Measurements from ENCODE around the gene TRIAP1. TPM values are rescaled to one million over a fixed set of nuclear protein-coding genes. Genes with fewer than 3 reads are reported as not detected.

TRIAP1 gene
- total RNA-seq, 1 donor from 2014 or later = 21.1 TPM

DNA sequence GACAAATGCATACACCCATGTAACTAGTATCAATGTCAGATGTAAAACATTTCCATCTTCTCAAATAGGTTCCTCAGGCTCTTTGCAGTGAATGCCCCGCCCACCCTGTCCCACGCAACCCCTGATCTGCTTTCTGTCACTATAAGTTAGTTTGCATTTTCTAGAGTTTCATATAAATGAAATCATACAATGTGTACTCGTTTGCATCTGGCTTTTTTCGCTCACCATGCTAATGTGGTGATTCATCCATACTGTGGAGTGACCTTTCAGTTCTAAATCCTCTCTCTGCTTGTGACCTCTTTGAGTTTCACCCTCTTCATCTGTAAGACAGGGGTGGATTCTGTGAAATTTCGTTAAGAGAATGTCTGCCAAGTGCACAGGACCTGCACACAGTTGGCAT, 46.7 kb downstream of the TRIAP1 start:
- Histone ChIP-seq H3K27me3 (no peaks in the 10 kb centered on the region), H3K4me3 (no peak overlapping the region), H3K4me1 (no peaks in the 10 kb centered on the region), H3K9me3 (no peaks in the 10 kb centered on the region), H3K27ac (no peak overlapping the region), H3K36me3 (no peaks in the 10 kb centered on the region)
- intact Hi-C loops (cut with DNase I) = no loop called here
- DNase-seq = no peak
- ATAC-seq = no peak
- TF ChIP-seq, protein P1, sequence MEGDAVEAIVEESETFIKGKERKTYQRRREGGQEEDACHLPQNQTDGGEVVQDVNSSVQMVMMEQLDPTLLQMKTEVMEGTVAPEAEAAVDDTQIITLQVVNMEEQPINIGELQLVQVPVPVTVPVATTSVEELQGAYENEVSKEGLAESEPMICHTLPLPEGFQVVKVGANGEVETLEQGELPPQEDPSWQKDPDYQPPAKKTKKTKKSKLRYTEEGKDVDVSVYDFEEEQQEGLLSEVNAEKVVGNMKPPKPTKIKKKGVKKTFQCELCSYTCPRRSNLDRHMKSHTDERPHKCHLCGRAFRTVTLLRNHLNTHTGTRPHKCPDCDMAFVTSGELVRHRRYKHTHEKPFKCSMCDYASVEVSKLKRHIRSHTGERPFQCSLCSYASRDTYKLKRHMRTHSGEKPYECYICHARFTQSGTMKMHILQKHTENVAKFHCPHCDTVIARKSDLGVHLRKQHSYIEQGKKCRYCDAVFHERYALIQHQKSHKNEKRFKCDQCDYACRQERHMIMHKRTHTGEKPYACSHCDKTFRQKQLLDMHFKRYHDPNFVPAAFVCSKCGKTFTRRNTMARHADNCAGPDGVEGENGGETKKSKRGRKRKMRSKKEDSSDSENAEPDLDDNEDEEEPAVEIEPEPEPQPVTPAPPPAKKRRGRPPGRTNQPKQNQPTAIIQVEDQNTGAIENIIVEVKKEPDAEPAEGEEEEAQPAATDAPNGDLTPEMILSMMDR (IDR thresholded peaks at IDR 0.05) = no peak

DNA sequence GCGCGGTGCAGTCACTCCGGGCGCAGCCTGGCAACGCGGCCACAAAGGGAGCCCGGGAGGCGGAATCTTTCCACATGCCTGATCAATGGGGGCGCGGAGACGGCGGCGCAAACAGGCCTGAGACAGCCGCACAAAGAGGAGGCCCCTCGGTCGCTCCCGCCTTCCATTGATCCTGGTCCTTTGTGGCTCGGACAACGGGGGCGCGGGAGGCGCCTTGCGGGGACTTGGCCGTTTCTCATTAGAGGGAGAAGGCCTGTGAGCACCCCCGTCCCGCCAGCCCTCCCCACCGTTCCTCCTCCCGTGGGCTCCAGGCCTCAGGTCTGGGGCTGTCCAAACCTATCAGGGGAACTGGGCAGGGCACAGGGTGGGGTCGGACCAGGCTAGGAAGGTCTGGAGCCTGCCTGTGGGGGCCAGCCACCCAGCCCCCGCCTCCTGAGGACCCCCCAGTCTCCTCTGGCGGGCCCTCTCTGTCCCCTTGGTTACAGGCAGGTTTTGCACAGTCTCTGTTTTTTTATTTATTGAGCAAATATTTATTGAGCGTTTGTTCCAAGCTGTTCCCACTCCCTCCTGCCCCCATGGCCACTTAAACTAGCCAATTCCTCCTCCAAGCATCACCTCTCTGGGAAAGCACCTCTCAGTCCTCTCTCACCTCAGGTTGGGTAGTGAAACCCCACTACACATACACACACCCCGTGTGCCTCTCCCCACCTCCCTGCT, 48.2 kb downstream of the TRIAP1 start:
- TF ChIP-seq, protein P1 (IDR thresholded peaks at IDR 0.05) = no peak
- Histone ChIP-seq H3K4me1 (no peaks in the 10 kb centered on the region), H3K27me3 (peaks cover 10% of the 10 kb centered on the region), H3K4me3 (no peak overlapping the region), H3K27ac (no peak overlapping the region), H3K36me3 (no peaks in the 10 kb centered on the region), H3K9me3 (no peaks in the 10 kb centered on the region)
- intact Hi-C loops (cut with DNase I) = no loop called here
- DNase-seq (no peak), ATAC-seq (peak; percentile 17)

DNA sequence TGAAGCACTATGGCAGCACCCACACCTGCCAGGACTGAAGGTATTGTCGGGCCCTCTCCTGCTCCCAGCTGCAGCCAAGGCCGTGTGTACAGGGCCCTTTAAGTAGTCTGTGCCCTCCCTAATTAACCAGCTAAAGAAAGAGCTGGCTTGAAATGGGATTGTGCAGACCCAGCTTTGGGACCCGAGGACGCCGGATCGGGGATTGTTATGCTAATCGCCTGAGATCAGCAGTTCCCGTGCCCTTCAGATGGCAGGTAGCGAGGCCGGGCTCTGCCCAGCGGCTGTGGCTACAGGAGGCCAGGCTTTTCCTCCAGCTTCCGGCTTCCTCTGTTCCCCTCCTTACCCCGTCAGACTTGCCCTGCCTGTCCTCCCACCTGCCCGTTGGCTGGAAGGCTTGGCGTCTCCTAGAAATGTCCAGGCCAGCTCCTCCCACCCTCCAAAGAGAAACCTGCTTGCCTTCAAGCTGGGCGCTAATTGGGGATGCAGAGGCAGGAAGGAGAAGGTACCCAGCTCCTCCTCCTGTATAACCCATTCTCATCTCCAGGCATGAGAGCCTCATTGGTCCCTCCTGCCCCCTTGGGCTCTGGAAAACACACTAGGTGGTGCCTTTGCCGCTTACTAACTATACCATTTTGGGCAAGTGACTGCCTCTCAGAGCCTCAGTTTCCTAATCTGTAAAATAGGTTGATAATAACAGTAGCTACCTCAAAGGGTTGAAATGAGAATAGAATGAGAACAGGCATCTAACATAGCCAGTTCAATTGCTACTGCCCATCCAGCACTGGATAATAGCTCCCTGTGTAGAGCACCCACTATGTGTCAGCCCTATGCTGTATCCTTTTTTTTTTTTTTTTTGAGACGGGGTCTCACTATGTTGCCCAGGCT, 51.5 kb downstream of the TRIAP1 start:
- TF ChIP-seq, protein P1 (IDR thresholded peaks at IDR 0.05) = no peak
- intact Hi-C loops (cut with DNase I) = no loop called here
- DNase-seq (peak; percentile 82), ATAC-seq (peak; percentile 96)
- H3K4me3 ChIP-seq = no peak overlapping the region
- no peaks in the 10 kb centered on the region for H3K4me1 ChIP-seq
- H3K27ac ChIP-seq = no peak overlapping the region
- H3K27me3 ChIP-seq = peaks cover 10% of the 10 kb centered on the region
- H3K9me3 ChIP-seq = no peaks in the 10 kb centered on the region
- H3K36me3 ChIP-seq = no peaks in the 10 kb centered on the region

Other genes starting within 250 kb of the TRIAP1 start
- 1,192 TPM for gene RPLP0, start 245.3 kb downstream of the TRIAP1 start, total RNA-seq
- gene PXN, start 180.7 kb downstream of the TRIAP1 start, total RNA-seq = 105 TPM
- 14,226 TPM for gene RNU4-2, start 154.5 kb downstream of the TRIAP1 start, total RNA-seq
- gene RNU4-1, start 153.1 kb downstream of the TRIAP1 start, total RNA-seq = 2,477 TPM
- gene SIRT4, start 144.1 kb downstream of the TRIAP1 start, total RNA-seq = 2.4 TPM
- 62.2 TPM for gene PLA2G1B, start 118.6 kb downstream of the TRIAP1 start, total RNA-seq
- gene MSI1, start 77.2 kb downstream of the TRIAP1 start, total RNA-seq = 0.46 TPM
- gene COX6A1, start 8.3 kb downstream of the TRIAP1 start, total RNA-seq = 258 TPM
- 29.3 TPM for gene GATC, start 60 bp upstream of the TRIAP1 start, total RNA-seq
- 116 TPM for gene SRSF9, start 23.4 kb upstream of the TRIAP1 start, total RNA-seq
- 242 TPM for gene DYNLL1, start 49.7 kb upstream of the TRIAP1 start, total RNA-seq
- gene COQ5, start 82.8 kb upstream of the TRIAP1 start, total RNA-seq = 19.6 TPM
- 190 TPM for gene RNF10, start 88.0 kb upstream of the TRIAP1 start, total RNA-seq
- gene POP5, start 135.0 kb upstream of the TRIAP1 start, total RNA-seq = 41.1 TPM
- 0.23 TPM for gene CABP1, start 194.2 kb upstream of the TRIAP1 start, total RNA-seq
- 115 TPM for gene MLEC, start 240.8 kb upstream of the TRIAP1 start, total RNA-seq

All from upper lobe of right lung (tissue), 1 donor.